IMR-90 (cell line): ENCODE data around the gene NUP98. TPM values are rescaled to one million over a fixed set of nuclear protein-coding genes. Genes with fewer than 3 reads are reported as not detected.

Experiments
- ATAC-seq: fragments of 200-7000 bp; cut with Tn5 transposase; 2 replicates; pipeline ENCODE4 v1.9.1; 2020; ENCODE audit warnings: low read depth, mild to moderate bottlenecking, moderate library complexity
- BruUV-seq: library from RNA; stranded (reverse); fragments of 400-500 nt; replicated peaks from 2 replicates; lab custom pipeline; 2021; lab: Mats Ljungman, UMichigan
- CTCF ChIA-PET: fragments of 300-600 bp; formaldehyde crosslinking; extraction: SDS; loops from one replicate; lab custom pipeline; 2021; ENCODE audit warnings: antibody characterized with exemption; lab: Yijun Ruan, JAX
- POLR2A ChIA-PET: fragments of 300-600 bp; sonication (Branson Sonifier 250); formaldehyde crosslinking; loops from one replicate; lab custom pipeline; 2022; ENCODE audit warnings: antibody characterized with exemption; ENCODE audit not compliant: unreplicated experiment; lab: Charles Lee
- DNase-seq: peaks from one replicate; pipeline ENCODE4 v3.0.0; 2013
- H2AFZ ChIP-seq: replicated peaks from 2 replicates; pipeline ENCODE3; 2013; ENCODE audit warnings: low read length, mild to moderate bottlenecking; ENCODE audit not compliant: poor library complexity
- H2AK5ac ChIP-seq: 2 replicates; pipeline ENCODE4 v1.6.1; 2013; ENCODE audit warnings: low read depth, low read length, inconsistent platforms
- H2AK9ac ChIP-seq: replicated peaks from 2 replicates; pipeline ENCODE3; 2013; ENCODE audit warnings: mild to moderate bottlenecking, low read depth, low read length, moderate library complexity; ENCODE audit not compliant: poor library complexity
- H2BK120ac ChIP-seq: 2 replicates; pipeline ENCODE4 v1.6.1; 2013; ENCODE audit warnings: low read depth, low read length, inconsistent platforms
- H2BK15ac ChIP-seq: 3 replicates; pipeline ENCODE4 v1.6.1; 2013; ENCODE audit warnings: low read depth, low read length, inconsistent platforms
- H2BK20ac ChIP-seq: 2 replicates; pipeline ENCODE4 v1.6.1; 2013; ENCODE audit warnings: low read depth, mild to moderate bottlenecking, inconsistent platforms, low read length, moderate library complexity
- H2BK5ac ChIP-seq: 2 replicates; pipeline ENCODE4 v1.6.1; 2013; ENCODE audit warnings: mild to moderate bottlenecking, low read depth, low read length, inconsistent platforms; ENCODE audit not compliant: poor library complexity, severe bottlenecking
- H3K14ac ChIP-seq: replicated peaks from 2 replicates; pipeline ENCODE4 v1.6.1; 2013; ENCODE audit warnings: low read depth, low read length, inconsistent platforms
- H3K18ac ChIP-seq: 2 replicates; pipeline ENCODE4 v1.6.1; 2013; ENCODE audit warnings: low read depth, low read length, control low read depth
- H3K23ac ChIP-seq: 2 replicates; pipeline ENCODE4 v1.6.1; 2013; ENCODE audit warnings: low read depth, low read length, inconsistent platforms
- H3K27ac ChIP-seq: 2 replicates; pipeline ENCODE4 v1.5.1; 2013; ENCODE audit warnings: mild to moderate bottlenecking, control low read depth, low read length; ENCODE audit not compliant: insufficient read depth
- H3K27me3 ChIP-seq: 2 replicates; pipeline ENCODE4 v1.6.1; 2013; ENCODE audit warnings: low read length; ENCODE audit not compliant: control insufficient read depth, insufficient read depth
- H3K36me3 ChIP-seq: 2 replicates; pipeline ENCODE4 v1.6.1; 2013; ENCODE audit warnings: low read length, mixed read lengths; ENCODE audit not compliant: control insufficient read depth, insufficient read depth
- H3K4ac ChIP-seq: 2 replicates; pipeline ENCODE4 v1.6.1; 2013; ENCODE audit warnings: low read depth, low read length, inconsistent platforms
- H3K4me1 ChIP-seq: 2 replicates; pipeline ENCODE4 v1.6.1; 2013; ENCODE audit warnings: low read length, mixed read lengths; ENCODE audit not compliant: control insufficient read depth, insufficient read depth
- H3K4me2 ChIP-seq: 2 replicates; pipeline ENCODE4 v1.6.1; 2013; ENCODE audit warnings: low read depth, mild to moderate bottlenecking, control low read depth, low read length, moderate library complexity
- H3K4me3 ChIP-seq: 2 replicates; pipeline ENCODE4 v1.5.1; 2013; ENCODE audit warnings: low read depth, mild to moderate bottlenecking, control low read depth, low read length, moderate library complexity; ENCODE audit not compliant: insufficient read depth
- H3K56ac ChIP-seq: 2 replicates; pipeline ENCODE4 v1.6.1; 2013; ENCODE audit warnings: low read length, inconsistent platforms; ENCODE audit not compliant: insufficient read depth; ENCODE audit errors: extremely low read depth
- H3K79me1 ChIP-seq, 2 experiments: 2 replicates each; pipeline ENCODE4 v1.6.1; 2013; ENCODE audit warnings: low read length in 2 of 2, inconsistent platforms in 1 of 2, low read depth in 1 of 2
- H3K9ac ChIP-seq: 2 replicates; pipeline ENCODE4 v1.6.1; 2013; ENCODE audit warnings: low read depth, low read length, control low read depth
- H3K9me1 ChIP-seq: 2 replicates; pipeline ENCODE4 v1.6.1; 2013; ENCODE audit warnings: low read length, inconsistent platforms; ENCODE audit not compliant: insufficient read depth
- H3K9me3 ChIP-seq: 2 replicates; pipeline ENCODE4 v1.6.1; 2013; ENCODE audit warnings: low read length; ENCODE audit not compliant: control insufficient read depth, insufficient read depth
- H4K20me1 ChIP-seq: 2 replicates; pipeline ENCODE4 v1.6.1; 2013; ENCODE audit warnings: low read length, inconsistent platforms; ENCODE audit not compliant: insufficient read depth
- H4K5ac ChIP-seq: 2 replicates; pipeline ENCODE4 v1.6.1; 2013; ENCODE audit warnings: mild to moderate bottlenecking, low read depth, low read length, control low read depth
- H4K8ac ChIP-seq, 2 experiments: 2 replicates each; pipeline ENCODE4 v1.6.1; 2013; ENCODE audit warnings: low read depth in 2 of 2, low read length in 2 of 2, control low read depth in 1 of 2, inconsistent platforms in 1 of 2
- H4K91ac ChIP-seq: 2 replicates; pipeline ENCODE4 v1.6.1; 2013; ENCODE audit warnings: low read depth, low read length, inconsistent platforms; ENCODE audit not compliant: insufficient read depth
- CTCF ChIP-seq: conservative IDR thresholded peaks from 2 replicates; pipeline ENCODE4 v1.5.1; 2012; ENCODE audit warnings: mild to moderate bottlenecking, low read depth, low read length, improper control_type of control experiment
- FOS ChIP-seq: fragments of 150-350 bp; IDR thresholded peaks from 2 replicates; pipeline ENCODE4 v1.6.1; 2016; ENCODE audit warnings: low read depth, low read length
- MAZ ChIP-seq: IDR thresholded peaks from 2 replicates; pipeline ENCODE4 v1.6.1; 2012; ENCODE audit warnings: low read depth, mild to moderate bottlenecking, low read length, improper control_type of control experiment, moderate library complexity, borderline replicate concordance
- NFE2L2 ChIP-seq: fragments of 150-350 bp; IDR thresholded peaks from 2 replicates; pipeline ENCODE4 v1.6.1; 2016; ENCODE audit warnings: low read depth, mild to moderate bottlenecking, low read length
- POLR2A ChIP-seq: IDR thresholded peaks from 2 replicates; pipeline ENCODE4 v1.6.1; 2012; ENCODE audit warnings: mild to moderate bottlenecking, low read depth, low read length
- RAD21 ChIP-seq: IDR thresholded peaks from 2 replicates; pipeline ENCODE4 v1.6.1; 2012; ENCODE audit warnings: low read length, improper control_type of control experiment
- RCOR1 ChIP-seq: IDR thresholded peaks from 2 replicates; pipeline ENCODE4 v1.6.1; 2012; ENCODE audit warnings: mild to moderate bottlenecking, low read length, improper control_type of control experiment; ENCODE audit not compliant: insufficient replicate concordance
- RFX5 ChIP-seq: IDR thresholded peaks from 2 replicates; pipeline ENCODE4 v1.8.0; 2012; ENCODE audit warnings: low read depth, mild to moderate bottlenecking, low read length, moderate library complexity
- SMC3 ChIP-seq: fragments of 150-350 bp; IDR thresholded peaks from 2 replicates; pipeline ENCODE4 v1.6.1; 2016; ENCODE audit warnings: low read depth, mild to moderate bottlenecking, antibody characterized with exemption, low read length, moderate library complexity
- USF2 ChIP-seq: fragments of 150-350 bp; IDR thresholded peaks from 2 replicates; pipeline ENCODE4 v1.6.1; 2017; ENCODE audit warnings: mild to moderate bottlenecking, antibody characterized with exemption, low read length, low read depth
- WGBS, 2 experiments: methylation state at CpG; one replicate each; pipeline versions ENCODE4 v1.1.5 to v1.1.7; 2013; ENCODE audit warnings: missing lambda C conversion rate in 2 of 2; ENCODE audit not compliant: insufficient read length in 1 of 2; ENCODE audit errors: extremely low coverage in 2 of 2; 5-methylcytosine and 5-hydroxymethylcytosine counted together
- dilution Hi-C: fragments of 300-500 bp; cut with HindIII; formaldehyde crosslinking; loops from one replicate; pipeline ENCODE4 v1.14.3; 2018; ENCODE audit warnings: low sequenced_read_pairs; ENCODE audit not compliant: unreplicated experiment
- in situ Hi-C: fragments of 300-500 bp; cut with MboI; formaldehyde crosslinking; loops from 3 replicates; pipeline ENCODE4 v1.14.3; 2019; ENCODE audit warnings: low sequenced_read_pairs, inconsistent platforms, mixed read lengths
- intact Hi-C: fragments of 100-400 bp; cut with micrococcal nuclease; formaldehyde crosslinking; loops from 2 replicates; pipeline ENCODE4 v1.10.0; 2022
- polyA plus RNA-seq, 3 experiments: library from polyadenylated mRNA; depleted of rRNA; stranded (reverse); fragments of >200 nt; gene quantifications; 2 replicates each; pipeline ENCODE4 v1.2.3, GENCODE V29; 2012; ENCODE audit warnings: low replicate concordance in 1 of 3
- total RNA-seq: library from RNA; depleted of rRNA; stranded (reverse); fragments of >200 nt; gene quantifications from 2 replicates; pipeline ENCODE4 v1.2.3, GENCODE V29; 2012

The NUP98 gene
- total and polyA plus RNA-seq, 2 of the 4 experiments (the other 2 are of a cell fraction): 103 to 138 TPM

GRCh38 chr11:3786781-3787428 is 10.4 kb downstream of the NUP98 start:
- no peak overlapping the region for H2AK9ac ChIP-seq
- CTCF ChIA-PET: no interaction called here
- no peak overlapping the region for H2AFZ ChIP-seq
- H3K18ac ChIP-seq: no peak overlapping the region
- H3K79me1 ChIP-seq: peaks cover 0 to 44% of the 10 kb centered on the region in 2 experiments; a peak in 2 of 4 replicates
- no peak overlapping the region for H4K91ac ChIP-seq
- dilution Hi-C loops (no loop called here), intact Hi-C loops (loop anchor here (10.0 kb wide), 1 partner anchor 288 kb away; no protein-coding TSS in a partner anchor), in situ Hi-C loops (no loop called here)
- H4K8ac ChIP-seq: no peak overlapping the region
- no peak overlapping the region for H3K56ac ChIP-seq
- no peak overlapping the region for H3K23ac ChIP-seq
- no peak overlapping the region for H3K4me3 ChIP-seq
- no peak overlapping the region for H3K9ac ChIP-seq
- no peak overlapping the region for H2BK120ac ChIP-seq
- 90% methylated on average over 2 of the region's 8 CpGs; no CpG with 5 or more reads in 1 of the 2 experiments for WGBS, 2 experiments
- POLR2A ChIA-PET: no interaction called here
- no peak overlapping the region for H2BK5ac ChIP-seq
- no peaks in the 10 kb centered on the region for H3K9me3 ChIP-seq
- DNase-seq: no peak
- H3K27me3 ChIP-seq: no peaks in the 10 kb centered on the region
- no peak for TF ChIP-seq SMC3
- no peak for TF ChIP-seq RCOR1
- TF ChIP-seq FOS: no peak
- no peak for TF ChIP-seq MAZ
- TF ChIP-seq USF2: no peak
- no peak for TF ChIP-seq POLR2A
- no peak for TF ChIP-seq RAD21
- no peak for TF ChIP-seq NFE2L2
- TF ChIP-seq RFX5: no peak
- no peak for TF ChIP-seq CTCF
- H3K9me1 ChIP-seq: peaks cover 4% of the 10 kb centered on the region; the same call in 1 of the 2 replicates
- H3K4ac ChIP-seq: no peak overlapping the region
- no peak overlapping the region for H2BK20ac ChIP-seq
- 0 out of 2 replicates have a peak overlapping the region, but pooled peaks have one; percentile 20 for H3K14ac ChIP-seq
- peaks cover 12% of the 10 kb centered on the region for H3K4me1 ChIP-seq
- no TSS peak for BruUV-seq
- peaks cover 10% of the 10 kb centered on the region for H3K36me3 ChIP-seq
- H2AK5ac ChIP-seq: no peak overlapping the region
- no peak overlapping the region for H4K5ac ChIP-seq
- peak; percentile 45 for ATAC-seq
- no peak overlapping the region for H2BK15ac ChIP-seq
- H4K20me1 ChIP-seq: peaks cover 79% of the 10 kb centered on the region
- no peak overlapping the region for H3K4me2 ChIP-seq
- H3K27ac ChIP-seq: no peak overlapping the region
